Measurements from ENCODE around the gene ALG12. TPM values are rescaled to one million over a fixed set of nuclear protein-coding genes. Genes with fewer than 3 reads are reported as not detected.

Gene ALG12
- total RNA-seq, 2 donors from 2014 or later, result 19.5 to 21.9 TPM

DNA sequence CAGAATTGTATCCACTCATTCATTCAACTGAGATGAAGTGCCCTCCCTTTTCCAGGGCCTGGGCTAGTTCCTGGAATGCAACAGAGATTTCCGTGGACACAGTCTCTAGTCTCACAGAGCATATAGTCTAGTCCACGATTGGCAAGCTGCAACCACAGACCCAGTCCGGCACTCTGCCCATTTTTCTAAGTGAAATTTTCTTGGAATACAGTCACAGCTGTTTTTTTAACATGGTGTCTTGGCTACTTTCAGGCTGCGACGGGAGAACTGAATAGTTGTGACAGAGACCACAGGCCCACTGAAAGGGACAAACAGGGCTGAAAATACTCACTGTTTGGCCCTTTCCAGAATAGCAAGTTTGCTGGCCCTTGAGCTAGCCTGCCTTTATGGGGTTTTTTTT is 29.2 kb downstream of the ALG12 start:
- Mint-ChIP-seq H3K36me3 (ENCODE audit: low read depth) (peaks cover 87% of the 10 kb centered on the region), H3K4me3 (no peak overlapping the region), H3K27me3 (no peaks in the 10 kb centered on the region), H3K27ac (no peak overlapping the region), H3K9me3 (no peaks in the 10 kb centered on the region), H3K4me1 (peaks cover 6% of the 10 kb centered on the region)
- ATAC-seq (replicated peaks), result no peak

DNA sequence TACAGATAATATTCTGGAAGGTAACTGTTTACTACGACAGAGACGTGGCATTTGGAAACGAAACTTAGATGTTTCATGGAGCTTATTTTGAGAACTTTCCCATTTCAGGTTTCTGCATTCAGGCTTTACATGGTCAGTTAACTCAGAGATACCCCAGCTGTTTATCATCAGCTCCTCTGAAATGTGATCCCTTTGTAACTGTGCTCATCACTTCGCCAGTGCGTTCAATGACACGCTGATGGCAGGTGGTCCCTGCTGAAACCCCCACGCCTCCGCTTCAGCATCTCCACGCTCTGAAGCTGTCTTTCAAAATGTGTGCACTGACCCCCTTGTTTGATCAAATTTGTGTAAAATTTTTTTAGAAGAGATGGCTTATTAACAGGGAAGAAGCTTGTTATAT is 30.5 kb downstream of the ALG12 start:
- Mint-ChIP-seq H3K4me1 (peaks cover 6% of the 10 kb centered on the region), H3K36me3 (ENCODE audit: low read depth) (peaks cover 93% of the 10 kb centered on the region), H3K4me3 (no peak overlapping the region), H3K9me3 (no peaks in the 10 kb centered on the region), H3K27ac (no peak overlapping the region), H3K27me3 (no peaks in the 10 kb centered on the region)
- no peak for ATAC-seq (replicated peaks)

DNA sequence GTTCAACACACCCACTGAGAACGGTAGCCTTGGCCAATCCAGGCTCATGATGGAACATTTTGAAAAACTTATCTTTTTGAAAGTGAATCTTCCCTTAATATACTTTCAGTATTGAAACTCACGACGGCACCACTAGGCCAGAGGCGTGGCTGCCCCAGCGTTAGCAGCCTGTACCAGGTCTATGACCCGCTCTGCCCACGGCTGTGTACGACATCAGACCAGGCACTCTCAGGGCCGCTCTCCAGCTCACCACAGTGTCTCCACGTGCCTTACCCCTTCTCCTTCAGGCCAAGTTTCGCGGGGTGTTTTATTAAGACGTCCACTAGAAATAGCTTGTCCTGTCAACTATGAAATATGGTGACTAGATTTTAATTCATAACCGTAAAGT is 31.2 kb downstream of the ALG12 start:
- Mint-ChIP-seq H3K27ac (no peak overlapping the region), H3K4me1 (peaks cover 10% of the 10 kb centered on the region), H3K27me3 (no peaks in the 10 kb centered on the region), H3K4me3 (no peak overlapping the region), H3K9me3 (no peaks in the 10 kb centered on the region), H3K36me3 (ENCODE audit: low read depth) (peaks cover 87% of the 10 kb centered on the region)
- ATAC-seq (replicated peaks), result no peak

DNA sequence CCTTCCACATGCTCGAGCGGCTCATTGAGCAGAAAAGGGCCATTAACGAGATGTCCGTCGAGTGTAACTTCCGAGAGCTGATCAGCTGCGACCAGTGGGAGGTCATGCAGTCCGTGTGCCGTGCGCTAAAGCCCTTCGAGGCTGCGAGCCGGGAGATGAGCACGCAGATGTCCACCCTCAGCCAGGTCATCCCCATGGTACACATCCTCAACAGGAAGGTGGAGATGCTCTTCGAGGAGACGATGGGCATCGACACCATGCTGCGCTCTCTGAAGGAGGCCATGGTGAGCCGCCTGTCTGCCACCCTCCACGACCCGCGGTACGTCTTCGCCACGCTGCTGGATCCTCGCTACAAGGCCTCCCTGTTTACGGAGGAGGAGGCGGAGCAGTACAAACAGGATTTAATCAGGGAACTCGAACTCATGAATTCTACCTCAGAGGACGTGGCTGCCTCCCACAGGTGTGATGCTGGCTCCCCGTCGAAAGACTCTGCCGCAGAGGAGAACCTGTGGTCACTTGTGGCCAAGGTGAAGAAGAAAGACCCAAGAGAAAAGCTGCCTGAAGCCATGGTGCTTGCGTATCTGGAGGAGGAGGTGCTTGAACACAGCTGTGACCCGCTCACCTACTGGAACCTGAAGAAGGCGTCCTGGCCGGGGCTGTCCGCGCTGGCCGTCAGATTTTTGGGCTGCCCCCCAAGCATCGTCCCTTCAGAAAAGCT is 31.7 kb downstream of the ALG12 start:
- H3K36me3 Mint-ChIP-seq (ENCODE audit: low read depth), result peaks cover 85% of the 10 kb centered on the region
- peaks cover 9% of the 10 kb centered on the region for H3K4me1 Mint-ChIP-seq
- no peaks in the 10 kb centered on the region for H3K9me3 Mint-ChIP-seq
- no peaks in the 10 kb centered on the region for H3K27me3 Mint-ChIP-seq
- ATAC-seq (replicated peaks), result no peak
- H3K27ac Mint-ChIP-seq, result no peak overlapping the region
- no peak overlapping the region for H3K4me3 Mint-ChIP-seq

DNA sequence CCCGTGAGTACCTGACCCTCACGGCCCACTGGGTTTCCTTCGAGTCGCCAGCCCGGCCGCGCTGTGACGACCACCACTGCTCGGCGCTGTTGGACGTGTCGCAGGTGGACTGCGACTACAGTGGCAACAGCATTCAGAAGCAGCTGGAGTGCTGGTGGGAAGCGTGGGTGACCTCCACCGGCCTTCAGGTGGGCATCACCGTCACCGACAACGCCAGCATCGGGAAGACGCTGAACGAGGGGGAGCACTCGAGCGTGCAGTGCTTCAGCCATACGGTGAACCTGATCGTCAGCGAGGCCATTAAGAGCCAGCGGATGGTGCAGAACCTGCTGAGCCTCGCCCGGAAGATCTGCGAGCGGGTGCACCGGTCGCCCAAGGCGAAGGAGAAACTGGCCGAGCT is 32.4 kb downstream of the ALG12 start:
- no peak overlapping the region for H3K4me3 Mint-ChIP-seq
- H3K9me3 Mint-ChIP-seq, result no peaks in the 10 kb centered on the region
- H3K36me3 Mint-ChIP-seq (ENCODE audit: low read depth), result peaks cover 78% of the 10 kb centered on the region

DNA sequence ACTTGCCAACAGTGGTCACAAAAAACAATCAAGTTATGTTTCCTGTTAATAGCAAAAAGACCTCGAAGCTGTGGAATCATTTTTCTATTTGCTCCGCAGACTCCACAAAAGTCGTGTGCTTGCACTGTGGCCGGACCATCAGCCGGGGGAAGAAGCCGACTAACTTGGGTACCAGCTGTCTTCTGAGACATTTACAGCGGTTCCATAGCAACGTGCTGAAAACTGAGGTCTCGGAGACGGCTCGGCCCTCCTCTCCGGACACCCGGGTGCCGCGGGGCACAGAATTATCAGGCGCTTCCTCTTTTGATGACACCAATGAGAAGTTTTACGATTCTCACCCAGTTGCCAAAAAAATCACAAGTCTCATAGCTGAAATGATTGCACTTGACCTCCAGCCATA is 33.0 kb downstream of the ALG12 start:
- peaks cover 72% of the 10 kb centered on the region for H3K36me3 Mint-ChIP-seq (ENCODE audit: low read depth)
- no peaks in the 10 kb centered on the region for H3K27me3 Mint-ChIP-seq
- H3K4me3 Mint-ChIP-seq, result no peak overlapping the region
- no peaks in the 10 kb centered on the region for H3K9me3 Mint-ChIP-seq
- H3K27ac Mint-ChIP-seq, result no peak overlapping the region
- ATAC-seq (replicated peaks), result no peak
- H3K4me1 Mint-ChIP-seq, result peaks cover 9% of the 10 kb centered on the region

More for the DNA sequence above, 32.4 kb downstream of the ALG12 start:
- no peaks in the 10 kb centered on the region for H3K27me3 Mint-ChIP-seq
- no peak for ATAC-seq (replicated peaks)
- H3K4me1 Mint-ChIP-seq, result peaks cover 5% of the 10 kb centered on the region
- no peak overlapping the region for H3K27ac Mint-ChIP-seq

DNA sequence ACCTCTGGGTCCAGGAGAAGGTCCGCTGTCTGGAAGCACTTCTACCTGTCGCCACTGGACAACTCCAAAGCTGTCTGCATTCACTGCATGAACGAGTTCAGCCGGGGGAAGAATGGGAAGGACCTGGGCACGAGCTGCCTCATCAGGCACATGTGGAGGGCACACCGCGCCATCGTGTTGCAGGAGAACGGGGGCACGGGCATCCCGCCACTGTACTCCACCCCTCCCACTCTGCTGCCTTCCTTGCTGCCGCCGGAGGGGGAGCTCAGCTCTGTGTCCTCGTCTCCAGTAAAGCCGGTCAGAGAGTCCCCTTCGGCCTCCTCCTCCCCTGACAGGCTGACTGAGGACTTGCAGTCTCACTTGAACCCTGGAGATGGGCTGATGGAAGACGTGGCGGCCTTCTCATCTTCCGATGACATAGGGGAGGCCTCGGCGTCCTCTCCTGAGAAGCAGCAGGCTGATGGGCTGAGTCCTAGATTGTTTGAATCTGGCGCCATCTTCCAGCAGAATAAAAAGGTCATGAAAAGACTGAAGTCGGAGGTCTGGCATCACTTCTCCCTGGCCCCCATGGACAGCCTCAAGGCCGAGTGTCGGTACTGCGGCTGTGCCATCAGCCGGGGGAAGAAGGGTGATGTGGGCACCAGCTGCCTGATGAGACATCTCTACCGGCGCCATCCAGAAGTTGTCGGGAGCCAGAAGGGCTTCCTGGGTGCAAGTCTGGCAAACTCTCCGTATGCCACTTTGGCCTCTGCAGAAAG is 33.6 kb downstream of the ALG12 start:
- no peaks in the 10 kb centered on the region for H3K9me3 Mint-ChIP-seq
- H3K36me3 Mint-ChIP-seq (ENCODE audit: low read depth), result peaks cover 66% of the 10 kb centered on the region
- H3K4me1 Mint-ChIP-seq, result peaks cover 14% of the 10 kb centered on the region
- H3K4me3 Mint-ChIP-seq, result no peak overlapping the region
- no peak for ATAC-seq (replicated peaks)
- no peak overlapping the region for H3K27ac Mint-ChIP-seq
- H3K27me3 Mint-ChIP-seq, result no peaks in the 10 kb centered on the region

DNA sequence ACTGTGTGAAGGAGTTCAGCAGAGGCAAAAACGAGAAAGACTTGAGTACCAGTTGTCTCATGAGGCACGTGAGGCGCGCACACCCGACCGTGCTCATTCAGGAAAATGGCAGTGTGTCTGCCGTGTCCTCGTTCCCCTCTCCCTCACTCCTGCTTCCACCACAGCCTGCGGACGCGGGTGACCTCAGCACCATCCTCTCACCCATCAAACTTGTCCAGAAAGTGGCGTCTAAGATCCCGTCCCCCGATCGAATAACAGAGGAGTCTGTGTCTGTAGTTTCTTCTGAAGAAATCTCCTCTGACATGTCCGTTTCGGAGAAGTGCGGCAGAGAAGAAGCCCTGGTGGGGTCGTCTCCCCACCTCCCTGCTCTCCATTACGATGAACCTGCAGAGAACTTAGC is 34.2 kb downstream of the ALG12 start:
- Mint-ChIP-seq H3K9me3 (no peaks in the 10 kb centered on the region), H3K36me3 (ENCODE audit: low read depth) (peaks cover 60% of the 10 kb centered on the region), H3K4me1 (peaks cover 14% of the 10 kb centered on the region)

DNA sequence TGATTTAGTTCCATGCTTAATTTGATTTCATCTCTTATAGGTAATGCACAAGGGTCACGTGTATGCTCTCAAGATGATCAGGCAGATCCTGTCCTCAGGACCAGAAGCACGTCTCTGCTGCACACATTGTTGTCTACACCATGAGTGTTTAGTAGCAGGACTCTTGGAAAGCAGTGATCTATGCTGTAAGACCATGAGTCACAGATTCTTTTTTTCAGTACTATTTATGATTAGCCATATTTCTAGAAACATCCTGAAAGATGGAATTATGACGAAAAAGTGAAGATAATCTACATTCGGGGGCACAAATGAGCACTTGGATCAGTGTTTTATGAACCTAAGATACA is 35.0 kb downstream of the ALG12 start:
- ATAC-seq (replicated peaks), result no peak
- Mint-ChIP-seq H3K4me3 (no peak overlapping the region), H3K36me3 (ENCODE audit: low read depth) (peaks cover 58% of the 10 kb centered on the region), H3K4me1 (peaks cover 14% of the 10 kb centered on the region), H3K9me3 (no peaks in the 10 kb centered on the region), H3K27ac (peak overlapping the region; percentile 58), H3K27me3 (no peaks in the 10 kb centered on the region)

More for the DNA sequence above, 34.2 kb downstream of the ALG12 start:
- ATAC-seq (replicated peaks), result no peak
- Mint-ChIP-seq H3K4me3 (no peak overlapping the region), H3K27ac (no peak overlapping the region), H3K27me3 (no peaks in the 10 kb centered on the region)

DNA sequence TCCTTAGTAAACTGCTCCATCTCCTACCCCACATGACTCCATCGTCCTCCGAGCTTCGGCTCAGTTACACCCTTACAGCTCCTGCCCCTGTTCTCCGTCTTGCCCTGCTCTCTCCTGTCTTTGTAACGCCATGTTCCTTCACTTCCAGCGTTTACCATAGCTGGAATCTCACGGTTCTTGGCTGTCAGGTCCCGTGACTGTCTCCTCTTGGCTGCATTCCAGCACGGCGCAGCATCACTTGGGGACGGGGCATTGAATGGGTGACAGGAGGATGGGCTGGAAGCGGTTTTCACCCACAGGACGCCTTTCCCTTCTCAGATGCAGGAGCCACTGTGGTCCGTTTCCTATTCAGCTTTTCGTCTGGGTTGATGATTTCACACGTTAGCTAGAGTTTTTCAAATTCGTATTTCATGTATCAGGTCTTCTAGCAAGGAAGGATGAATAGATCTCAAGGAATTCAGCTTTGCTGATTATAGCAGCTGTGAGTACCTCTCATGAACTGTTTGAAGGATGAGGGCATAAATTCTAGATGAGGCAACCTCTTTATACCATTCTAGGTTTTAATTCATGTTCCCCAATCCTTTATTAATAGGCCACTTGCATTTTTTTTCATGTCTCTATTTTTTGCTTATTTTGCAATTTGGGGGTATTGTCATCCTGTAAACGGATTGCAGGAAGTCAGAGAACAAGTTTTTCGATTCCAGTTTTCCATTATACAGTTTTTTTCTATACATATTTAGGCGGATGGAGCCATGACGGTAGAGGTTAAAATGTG is 35.5 kb downstream of the ALG12 start:
- no peak for ATAC-seq (replicated peaks)
- Mint-ChIP-seq H3K36me3 (ENCODE audit: low read depth) (peaks cover 58% of the 10 kb centered on the region), H3K9me3 (no peaks in the 10 kb centered on the region), H3K27ac (peak overlapping the region; percentile 18), H3K4me3 (no peak overlapping the region), H3K4me1 (peaks cover 16% of the 10 kb centered on the region), H3K27me3 (no peaks in the 10 kb centered on the region)

DNA sequence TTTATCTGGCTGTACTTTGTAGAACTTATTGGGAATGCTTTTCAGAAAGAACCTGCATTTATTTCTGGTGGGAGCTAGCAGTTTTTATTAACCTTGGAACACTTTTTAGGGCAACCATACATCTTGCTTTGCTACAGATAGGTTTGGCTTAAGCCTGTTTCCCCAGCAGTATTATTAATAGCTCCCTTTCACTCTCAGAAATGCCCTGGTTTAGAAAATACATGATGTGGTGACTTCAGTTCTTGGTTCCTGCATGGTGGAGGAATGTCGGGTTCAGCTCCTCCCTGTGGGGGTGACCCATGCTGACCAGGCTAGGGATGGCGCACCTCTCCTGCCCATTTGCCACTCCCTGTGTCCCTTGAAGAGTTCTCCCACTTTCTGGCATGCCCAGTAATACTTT is 36.4 kb downstream of the ALG12 start:
- Mint-ChIP-seq H3K4me1 (peaks cover 19% of the 10 kb centered on the region), H3K36me3 (ENCODE audit: low read depth) (peaks cover 53% of the 10 kb centered on the region), H3K27me3 (no peaks in the 10 kb centered on the region), H3K27ac (peak overlapping the region; percentile 34), H3K9me3 (no peaks in the 10 kb centered on the region), H3K4me3 (peak overlapping the region; percentile 72)
- ATAC-seq (replicated peaks), result no peak

DNA sequence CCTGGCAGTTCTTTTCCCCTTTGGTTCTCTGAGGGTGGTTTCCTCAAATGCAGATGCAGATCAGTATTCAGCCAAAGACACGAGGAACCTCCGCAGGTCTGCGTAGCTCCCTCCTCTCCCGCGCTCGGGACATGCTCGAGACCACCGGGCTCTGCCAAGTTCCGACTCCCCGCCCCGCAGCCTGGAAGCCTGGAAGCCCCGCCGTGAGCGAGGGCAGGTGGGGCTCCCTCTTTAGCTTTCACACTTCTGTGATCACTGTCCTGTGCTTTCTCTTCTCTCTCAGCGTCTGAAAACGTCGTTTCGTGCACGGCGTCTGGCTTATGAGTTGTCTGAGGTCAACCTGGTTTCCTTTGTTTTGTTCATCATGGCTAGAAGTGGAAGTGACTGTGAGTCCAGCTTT is 38.0 kb downstream of the ALG12 start:
- peaks cover 19% of the 10 kb centered on the region for H3K4me1 Mint-ChIP-seq
- ATAC-seq (replicated peaks), result peak; percentile 87
- H3K36me3 Mint-ChIP-seq (ENCODE audit: low read depth), result peaks cover 48% of the 10 kb centered on the region
- H3K9me3 Mint-ChIP-seq, result no peaks in the 10 kb centered on the region
- H3K27me3 Mint-ChIP-seq, result no peaks in the 10 kb centered on the region
- peak overlapping the region; percentile 82 for H3K27ac Mint-ChIP-seq
- peak overlapping the region; percentile 72 for H3K4me3 Mint-ChIP-seq

DNA sequence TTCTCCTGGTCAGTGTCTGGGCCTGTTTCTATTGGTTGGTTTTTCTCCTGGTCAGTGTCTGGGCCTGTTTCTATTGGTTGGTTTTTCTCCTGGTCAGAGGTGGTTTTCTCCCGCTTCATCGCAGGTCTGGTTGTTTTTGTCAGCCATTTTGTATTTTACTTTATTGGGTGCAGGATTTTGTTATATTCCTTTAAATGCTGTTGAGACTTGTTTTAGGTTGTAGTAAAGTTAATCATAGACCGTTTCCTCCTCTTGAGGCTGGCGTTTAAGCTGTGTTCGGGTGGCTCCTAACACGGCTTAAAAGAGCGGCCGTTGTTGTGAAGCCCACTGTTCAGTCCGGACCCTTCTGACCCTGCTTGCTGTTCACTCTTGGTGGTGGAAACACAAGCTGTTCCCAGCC is 38.4 kb downstream of the ALG12 start:
- ATAC-seq (replicated peaks), result no peak
- Mint-ChIP-seq H3K4me3 (peak overlapping the region; percentile 72), H3K9me3 (no peaks in the 10 kb centered on the region), H3K27ac (peak overlapping the region; percentile 82), H3K36me3 (ENCODE audit: low read depth) (peaks cover 50% of the 10 kb centered on the region), H3K27me3 (no peaks in the 10 kb centered on the region), H3K4me1 (peaks cover 19% of the 10 kb centered on the region)

DNA sequence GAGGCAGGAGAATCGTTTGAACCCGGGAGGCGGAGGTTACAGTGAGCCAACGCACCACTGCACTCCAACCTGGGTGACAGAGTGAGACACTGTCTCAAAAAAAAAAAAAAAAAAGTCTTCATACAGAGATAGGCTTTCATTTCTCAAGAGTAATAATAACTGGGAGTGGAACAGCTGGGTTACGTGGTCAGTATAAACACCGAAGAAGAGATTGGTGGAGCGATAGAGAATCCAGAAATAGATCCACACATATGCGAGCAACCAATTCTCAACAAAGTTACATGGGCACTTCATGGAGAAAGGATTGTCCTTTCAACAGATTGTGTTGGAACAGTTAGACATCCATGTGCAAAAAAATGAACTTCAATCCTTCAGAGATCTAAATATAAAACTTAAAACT is 40.0 kb downstream of the ALG12 start:
- no peak for ATAC-seq (replicated peaks)
- Mint-ChIP-seq H3K27me3 (no peaks in the 10 kb centered on the region), H3K36me3 (ENCODE audit: low read depth) (peaks cover 38% of the 10 kb centered on the region), H3K4me1 (peaks cover 19% of the 10 kb centered on the region), H3K4me3 (no peak overlapping the region), H3K27ac (peak overlapping the region; percentile 46), H3K9me3 (no peaks in the 10 kb centered on the region)

DNA sequence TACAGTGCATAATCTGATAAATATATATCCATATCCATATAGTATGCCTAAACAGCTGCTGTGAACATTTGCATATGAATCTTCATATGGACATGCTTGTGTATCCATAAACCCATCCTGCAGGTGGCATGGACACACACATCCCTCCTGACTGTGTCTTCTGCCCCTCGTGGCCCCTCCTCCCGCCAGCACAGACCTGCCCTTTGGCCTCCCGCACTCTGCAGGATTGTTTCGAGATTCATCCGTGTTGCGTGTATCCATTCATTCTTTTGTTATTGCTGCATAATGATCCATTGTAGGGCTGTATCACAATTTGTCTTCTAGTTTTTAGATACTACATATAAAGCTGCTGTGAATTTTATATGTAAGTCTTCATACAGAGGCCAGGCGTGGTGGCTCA is 40.6 kb downstream of the ALG12 start:
- Mint-ChIP-seq H3K27ac (no peak overlapping the region), H3K4me3 (no peak overlapping the region), H3K4me1 (peaks cover 18% of the 10 kb centered on the region), H3K9me3 (no peaks in the 10 kb centered on the region), H3K27me3 (no peaks in the 10 kb centered on the region), H3K36me3 (ENCODE audit: low read depth) (peaks cover 33% of the 10 kb centered on the region)
- no peak for ATAC-seq (replicated peaks)

Data from activated T-helper 17 cell treated with anti-CD3 and anti-CD28 coated beads, Interleukin-2, amount 50 U/mL, for 72 hours (primary cell).